IPS-18c (cell line): ENCODE results near the gene CEP72.
A peak's percentile ranks its signal among the peaks of the same experiment; 100 is the strongest.

ENCODE experiments used
- H3K4me3 ChIP-seq: 2 replicates; pipeline ENCODE4 v1.7.0; 2013; ENCODE audit warnings: low read depth, mild to moderate bottlenecking, low read length, moderate library complexity; ENCODE audit not compliant: insufficient read depth
- H3K9me3 ChIP-seq: one replicate; pipeline ENCODE4 v1.6.1; 2013; ENCODE audit warnings: mild to moderate bottlenecking, low read length, moderate library complexity; ENCODE audit not compliant: control insufficient read depth, insufficient read depth

Gene CEP72, protein sequence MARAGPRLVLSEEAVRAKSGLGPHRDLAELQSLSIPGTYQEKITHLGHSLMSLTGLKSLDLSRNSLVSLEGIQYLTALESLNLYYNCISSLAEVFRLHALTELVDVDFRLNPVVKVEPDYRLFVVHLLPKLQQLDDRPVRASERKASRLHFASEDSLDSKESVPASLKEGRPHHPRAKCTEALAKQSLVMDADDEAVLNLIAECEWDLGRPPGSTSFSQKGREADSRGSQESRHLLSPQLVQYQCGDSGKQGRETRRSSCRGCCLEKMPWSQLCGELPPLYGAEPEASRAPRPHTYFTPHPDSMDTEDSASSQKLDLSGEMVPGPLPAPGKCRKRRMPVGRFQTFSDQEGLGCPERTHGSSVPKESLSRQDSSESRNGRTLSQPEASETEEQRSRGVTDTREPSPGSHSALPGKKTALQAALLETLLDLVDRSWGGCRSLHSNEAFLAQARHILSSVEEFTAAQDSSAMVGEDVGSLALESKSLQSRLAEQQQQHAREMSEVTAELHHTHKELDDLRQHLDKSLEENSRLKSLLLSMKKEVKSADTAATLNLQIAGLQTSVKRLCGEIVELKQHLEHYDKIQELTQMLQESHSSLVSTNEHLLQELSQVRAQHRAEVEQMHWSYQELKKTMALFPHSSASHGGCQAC

DNA sequence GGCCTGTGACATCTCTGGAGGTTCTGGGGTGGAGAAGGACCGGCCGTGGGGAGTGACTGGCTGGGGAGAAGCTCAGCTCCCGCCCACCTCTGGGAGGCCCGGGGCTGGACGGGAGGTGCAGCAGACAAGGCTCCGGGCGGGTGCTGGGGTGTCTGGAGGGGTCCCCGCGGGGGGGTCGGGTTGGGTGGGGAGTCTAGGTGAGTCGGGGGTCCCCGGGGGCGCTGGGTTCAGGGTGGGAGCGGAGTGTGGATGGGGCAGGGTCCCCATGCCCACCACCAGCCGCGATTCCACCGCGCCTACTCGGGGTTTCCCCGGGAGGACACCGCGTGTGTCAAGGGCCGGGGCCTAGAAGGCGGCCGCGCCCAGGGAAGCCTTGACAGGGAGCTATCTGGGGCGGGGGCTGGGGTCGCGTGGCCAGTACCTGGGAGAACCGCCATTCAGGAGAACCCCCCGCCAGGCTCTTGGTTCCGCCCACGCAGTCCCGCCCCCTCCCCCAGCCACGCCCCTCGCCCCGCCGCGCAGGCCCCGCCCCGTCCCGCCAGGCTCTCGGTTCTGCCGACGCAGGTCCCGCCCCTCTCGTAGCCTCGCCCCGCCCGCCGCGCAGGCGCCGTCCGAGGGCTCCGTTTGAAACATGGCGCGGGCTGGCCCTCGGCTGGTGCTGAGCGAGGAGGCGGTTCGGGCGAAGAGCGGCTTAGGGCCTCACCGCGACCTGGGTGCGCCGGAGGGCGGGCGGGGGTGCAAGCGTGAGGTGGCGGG, at the start of gene CEP72:
CEP72 (plus strand) TSS at position 610 of the 756 bp plus-strand sequence; CDS start at position 632, 22 bp downstream.
- peak within 1 kb of the TSS; percentile 74 for H3K4me3 ChIP-seq
- H3K9me3 ChIP-seq: no peaks in the 10 kb centered on the region

DNA sequence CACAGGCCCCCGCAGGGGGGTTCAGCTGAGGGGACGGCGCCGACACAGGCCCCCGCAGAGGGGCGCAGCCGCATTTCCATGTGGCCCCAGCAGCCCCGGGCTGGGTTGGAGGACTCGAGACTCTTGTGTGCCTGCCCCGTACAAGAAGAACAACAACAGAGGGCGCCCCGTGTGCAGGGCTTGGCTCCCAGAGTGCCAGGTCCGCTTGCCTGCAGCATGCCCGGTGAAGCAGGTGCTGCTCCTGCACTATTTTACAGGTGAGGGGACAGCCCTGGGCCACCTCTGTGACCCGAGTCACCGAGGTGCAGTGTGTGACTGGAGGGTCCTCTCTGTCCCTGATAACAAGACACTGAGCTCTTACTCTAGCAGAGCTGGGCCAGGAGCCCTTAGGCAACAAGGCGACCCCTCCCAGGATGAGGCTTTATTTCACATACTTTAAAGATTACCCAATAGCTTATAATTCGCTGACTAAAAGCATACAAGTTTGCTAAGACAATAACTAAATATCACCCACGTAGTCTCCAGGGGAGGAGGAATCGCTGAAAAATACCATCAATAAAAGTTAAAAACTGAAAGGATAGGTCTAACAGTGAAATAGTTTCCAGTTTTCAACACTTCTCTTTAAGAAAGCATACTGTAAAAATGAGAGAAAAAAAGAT, 46.2 kb upstream of the CEP72 start:
- Histone ChIP-seq H3K4me3 (no peak overlapping the region), H3K9me3 (peaks cover 2% of the 10 kb centered on the region)

DNA sequence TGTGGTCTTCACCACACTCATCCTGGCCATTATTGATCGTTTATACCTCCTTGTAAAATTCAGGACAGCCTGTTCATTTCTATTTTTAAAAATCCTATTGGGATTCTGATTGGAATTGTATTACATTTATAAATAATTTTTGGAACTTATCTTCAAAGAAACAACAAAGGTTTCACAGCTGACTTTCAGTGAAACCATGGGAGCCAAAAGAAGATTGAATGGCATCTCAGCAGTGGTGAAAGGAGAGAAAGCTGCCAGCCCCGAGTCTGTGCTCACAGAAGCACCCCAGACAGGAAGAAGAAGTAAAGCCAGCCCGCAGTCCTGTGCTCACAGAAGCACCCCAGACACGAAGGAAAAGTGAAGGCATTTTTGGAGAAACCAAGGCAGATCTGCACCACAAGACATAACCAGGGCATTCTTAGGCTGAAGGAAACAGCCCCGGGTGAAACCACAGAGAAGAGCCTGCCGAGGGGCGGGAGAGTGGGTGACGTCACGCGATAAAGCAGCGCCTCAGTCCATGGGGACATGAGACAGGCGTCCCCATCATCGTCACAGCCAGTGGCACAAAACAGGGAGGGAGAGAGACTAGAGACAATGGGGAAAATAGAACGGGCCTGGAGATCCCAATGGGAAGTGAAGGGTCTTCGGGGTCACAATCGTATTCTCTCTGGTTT, 45.4 kb upstream of the CEP72 start:
- H3K4me3 ChIP-seq: no peak overlapping the region
- H3K9me3 ChIP-seq: peaks cover 2% of the 10 kb centered on the region

DNA sequence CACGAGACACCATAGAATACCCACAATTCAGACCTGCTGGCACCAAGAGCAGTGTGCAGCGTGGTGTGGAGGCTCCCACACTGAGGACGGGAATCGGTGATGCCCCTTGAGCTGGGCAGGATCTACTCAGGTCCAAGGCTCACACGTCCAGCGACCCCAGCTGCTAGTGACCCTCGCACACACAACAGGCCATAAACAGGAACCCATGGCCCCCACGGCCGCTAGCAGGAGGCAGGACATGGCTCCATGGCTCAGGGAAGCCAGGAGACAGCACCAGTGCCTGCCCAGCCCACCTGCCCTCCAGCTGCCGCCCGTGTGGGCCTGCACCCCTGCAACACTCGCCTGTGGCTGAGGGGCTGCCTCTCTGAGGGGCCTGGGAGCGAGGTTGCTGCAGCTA, 44.5 kb upstream of the CEP72 start:
- Histone ChIP-seq H3K4me3 (no peak overlapping the region), H3K9me3 (peaks cover 2% of the 10 kb centered on the region)

DNA sequence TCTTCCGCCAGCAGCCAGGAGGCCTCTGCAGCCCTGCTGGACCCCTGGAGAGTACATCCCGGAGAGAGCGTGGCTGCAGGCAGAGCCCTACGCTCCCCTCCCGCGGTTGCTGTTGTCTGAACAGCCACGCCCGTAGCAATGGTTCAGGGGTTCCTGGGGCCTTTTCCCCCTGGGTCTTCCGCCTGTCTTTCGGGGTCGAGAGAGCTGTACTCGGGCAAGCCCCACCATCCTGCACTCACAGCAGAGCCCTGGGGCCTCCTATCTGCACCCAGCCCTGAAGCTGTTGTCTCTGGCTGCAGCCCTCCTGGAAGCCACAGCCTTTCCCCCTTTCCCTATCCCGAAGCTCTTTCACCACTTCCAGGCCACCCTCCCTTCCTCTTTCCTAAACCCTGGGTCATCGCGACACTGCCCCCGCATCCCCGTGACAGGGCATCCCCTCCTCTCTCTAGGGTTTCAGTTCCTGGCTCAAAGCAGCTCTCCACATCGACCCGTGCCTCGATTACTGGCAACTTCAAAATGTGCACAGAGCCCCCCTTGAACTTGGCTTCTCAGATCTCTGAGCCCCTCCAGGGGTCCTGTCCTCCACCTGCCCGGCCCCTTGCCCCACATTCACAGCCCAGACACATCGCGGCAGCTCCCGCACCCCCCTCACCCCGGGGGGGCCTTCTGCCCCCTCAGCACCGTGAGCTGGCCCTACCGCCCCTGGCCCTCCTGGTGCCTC, 43.9 kb upstream of the CEP72 start:
- no peak overlapping the region for H3K4me3 ChIP-seq
- peaks cover 2% of the 10 kb centered on the region for H3K9me3 ChIP-seq

DNA sequence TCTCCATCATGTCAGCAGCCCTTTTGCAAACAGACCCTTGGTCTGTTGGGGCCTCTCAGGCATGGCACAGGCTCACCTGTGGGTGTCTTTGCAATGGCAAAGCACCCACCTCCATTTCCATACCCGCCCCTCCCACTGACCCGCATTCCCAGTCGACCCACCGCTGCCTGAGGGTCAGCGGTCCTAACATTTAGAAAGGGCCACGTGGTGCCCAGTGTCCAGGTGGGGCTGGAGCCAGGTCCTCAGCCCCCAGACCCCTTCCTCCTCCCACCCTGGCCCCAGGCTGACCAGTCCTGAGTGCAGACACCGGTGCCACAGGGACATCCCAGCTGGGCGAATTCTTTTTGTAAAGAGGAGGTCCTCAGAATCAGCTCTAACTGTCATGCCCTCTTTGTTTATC, 43.3 kb upstream of the CEP72 start:
- peaks cover 2% of the 10 kb centered on the region for H3K9me3 ChIP-seq
- H3K4me3 ChIP-seq: no peak overlapping the region

DNA sequence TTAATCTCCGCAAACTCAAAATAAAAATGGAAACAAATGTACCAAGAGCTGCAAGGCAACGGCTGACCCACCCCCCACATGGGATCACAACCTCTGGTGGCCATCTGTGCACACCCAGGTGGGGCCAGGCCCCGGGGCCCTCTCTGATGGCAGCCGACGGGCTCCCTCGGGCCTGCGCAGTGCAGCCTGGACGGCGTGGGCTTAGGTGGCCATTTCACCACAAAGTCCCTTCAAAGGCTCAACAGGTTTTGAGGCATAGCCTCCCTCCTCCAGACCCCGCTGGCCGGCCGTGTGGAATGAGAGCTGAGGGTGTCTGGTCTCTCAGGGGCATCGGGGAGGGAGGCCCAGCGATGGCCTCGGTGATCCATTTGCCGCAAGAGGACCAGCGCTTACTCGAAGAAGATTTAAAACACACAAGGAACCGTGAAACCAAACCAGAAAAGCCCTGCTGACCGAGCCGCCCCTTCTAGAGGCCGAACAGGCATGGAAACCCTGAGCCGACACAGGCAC, 42.7 kb upstream of the CEP72 start:
- Histone ChIP-seq H3K4me3 (no peak overlapping the region), H3K9me3 (peaks cover 2% of the 10 kb centered on the region)

DNA sequence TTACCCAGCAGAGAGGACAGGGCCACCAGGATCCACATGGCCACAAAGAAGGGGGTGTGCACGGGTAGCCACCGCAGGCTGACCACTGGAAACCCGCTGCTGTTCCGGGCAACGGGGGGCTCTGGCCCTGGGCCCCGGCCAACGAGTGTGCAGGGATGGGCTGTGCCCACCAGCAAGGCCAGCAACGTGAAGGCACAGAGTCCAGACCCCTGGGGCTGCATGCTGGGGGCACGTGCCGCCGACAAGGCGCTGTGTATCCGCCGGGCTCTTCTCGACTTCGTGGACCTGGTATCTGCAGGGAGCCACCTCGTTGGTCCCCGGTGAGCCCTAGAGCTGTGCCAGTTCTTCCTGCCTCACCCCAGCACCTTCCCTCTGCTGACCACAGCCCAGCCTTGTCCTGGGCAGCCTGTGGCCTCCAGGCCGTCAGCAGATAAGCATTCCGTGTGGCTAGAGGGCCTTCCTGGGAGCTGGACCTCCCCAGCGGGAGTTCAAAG, 42.2 kb upstream of the CEP72 start:
- H3K9me3 ChIP-seq: peaks cover 2% of the 10 kb centered on the region
- H3K4me3 ChIP-seq: no peak overlapping the region

DNA sequence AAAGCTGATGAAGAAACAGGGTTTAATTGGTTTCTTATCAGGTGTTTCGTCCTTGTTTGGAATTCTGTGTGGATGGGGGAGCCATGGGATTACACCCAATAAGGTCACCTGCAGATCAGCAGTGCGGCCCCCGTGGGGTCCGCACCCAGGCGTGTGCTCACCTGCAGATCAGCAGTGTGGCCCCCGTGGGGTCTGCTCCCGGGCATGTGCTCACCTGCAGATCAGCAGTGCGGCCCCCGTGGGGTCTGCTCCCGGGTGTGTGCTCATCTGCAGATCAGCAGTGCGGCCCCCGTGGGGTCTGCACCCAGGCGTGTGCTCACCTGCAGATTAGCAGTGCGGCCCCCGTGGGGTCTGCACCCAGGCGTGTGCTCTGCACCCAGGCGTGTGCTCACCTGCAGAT, 41.7 kb upstream of the CEP72 start:
- peaks cover 2% of the 10 kb centered on the region for H3K9me3 ChIP-seq

DNA sequence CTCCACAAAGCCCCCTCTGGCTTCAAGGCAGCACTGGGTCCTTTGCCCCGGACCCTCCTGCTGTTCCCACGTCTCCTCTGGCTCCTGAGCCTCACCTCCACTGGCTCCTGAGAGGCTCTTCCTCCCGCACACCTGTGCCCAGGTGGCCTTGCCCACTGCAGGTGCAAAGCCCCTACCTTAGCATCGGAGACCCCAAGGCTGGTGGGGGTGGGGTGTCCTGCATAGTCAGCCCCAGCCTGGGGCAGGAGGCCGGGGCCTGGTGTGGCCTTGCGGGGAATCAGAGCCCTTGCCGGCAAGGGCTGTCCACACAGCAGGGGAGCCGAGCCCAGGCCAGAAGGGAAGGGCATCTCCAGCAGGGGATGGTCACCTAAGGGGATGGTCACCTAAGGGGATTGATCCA, 41.3 kb upstream of the CEP72 start:
- no peak overlapping the region for H3K4me3 ChIP-seq

More for the DNA sequence above, 41.7 kb upstream of the CEP72 start:
- H3K4me3 ChIP-seq: no peak overlapping the region

DNA sequence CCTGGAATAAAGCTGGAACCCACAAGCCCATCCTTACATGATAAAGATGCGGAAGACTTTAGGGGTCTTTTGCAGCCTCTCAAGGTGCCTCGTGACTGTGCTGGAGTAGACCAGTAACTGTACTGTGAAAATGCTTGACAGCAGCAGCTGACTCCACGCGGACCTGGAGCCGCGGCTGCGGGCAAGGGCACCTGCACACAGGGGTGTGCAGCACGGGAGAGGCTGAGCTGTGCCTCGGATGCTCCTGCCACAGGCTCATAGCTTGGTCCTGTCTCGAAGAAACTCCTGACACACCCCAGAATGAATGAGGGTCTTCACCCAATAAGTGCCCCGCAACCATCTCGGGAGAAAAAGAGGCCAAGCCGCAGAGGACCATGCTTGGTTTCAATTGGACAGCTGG, 40.3 kb upstream of the CEP72 start:
- Histone ChIP-seq H3K9me3 (no peaks in the 10 kb centered on the region), H3K4me3 (no peak overlapping the region)

More for the DNA sequence above, 41.3 kb upstream of the CEP72 start:
- H3K9me3 ChIP-seq: peaks cover under 1% of the 10 kb centered on the region

DNA sequence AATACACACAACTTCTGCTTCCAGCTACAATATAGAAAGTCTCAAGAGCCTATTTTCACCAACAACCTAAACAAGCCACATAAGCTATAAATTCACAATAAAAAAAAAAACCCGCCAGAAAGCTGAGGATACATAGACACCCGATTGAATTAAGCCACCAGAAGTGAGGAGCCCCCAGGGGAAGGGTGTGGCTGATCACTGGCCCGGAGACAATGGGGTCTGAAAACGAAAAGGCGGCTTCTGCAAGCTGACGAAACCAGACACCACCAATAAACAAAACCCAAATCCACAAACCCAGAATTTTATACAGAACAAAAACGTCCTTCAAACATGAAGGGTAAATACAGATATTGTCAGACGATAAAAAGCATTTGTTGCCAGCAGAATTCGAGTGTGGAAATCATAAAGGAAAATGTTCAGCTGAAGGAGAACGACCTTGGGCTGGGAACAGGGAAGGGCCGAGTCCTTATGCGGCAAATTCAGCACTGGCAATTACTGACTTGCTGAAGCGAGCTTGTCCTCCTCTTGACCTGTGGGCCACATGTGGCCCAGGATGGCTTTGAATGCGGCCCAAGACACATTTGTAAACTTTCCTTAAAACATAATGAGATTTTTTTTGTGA, 39.6 kb upstream of the CEP72 start:
- Histone ChIP-seq H3K9me3 (no peaks in the 10 kb centered on the region), H3K4me3 (no peak overlapping the region)

DNA sequence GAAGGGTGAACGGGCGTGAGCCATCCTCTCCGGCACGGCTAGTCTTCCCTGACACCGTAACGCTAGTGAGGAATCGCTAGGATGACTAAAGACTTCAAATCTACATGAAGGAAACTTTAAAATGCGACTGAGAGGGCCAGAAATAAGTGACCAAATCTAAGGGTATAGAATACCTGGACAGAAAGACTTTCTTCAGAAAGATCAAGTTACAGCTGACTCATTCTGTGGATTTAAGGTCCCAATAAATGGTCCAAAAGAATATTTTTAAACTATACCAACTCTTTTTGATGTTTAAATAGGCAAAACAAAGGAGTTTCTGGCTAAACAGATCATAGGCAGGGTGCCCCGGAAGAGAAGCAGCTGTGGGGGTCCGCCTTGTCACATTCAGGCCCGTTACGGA, 38.9 kb upstream of the CEP72 start:
- no peaks in the 10 kb centered on the region for H3K9me3 ChIP-seq
- H3K4me3 ChIP-seq: no peak overlapping the region

DNA sequence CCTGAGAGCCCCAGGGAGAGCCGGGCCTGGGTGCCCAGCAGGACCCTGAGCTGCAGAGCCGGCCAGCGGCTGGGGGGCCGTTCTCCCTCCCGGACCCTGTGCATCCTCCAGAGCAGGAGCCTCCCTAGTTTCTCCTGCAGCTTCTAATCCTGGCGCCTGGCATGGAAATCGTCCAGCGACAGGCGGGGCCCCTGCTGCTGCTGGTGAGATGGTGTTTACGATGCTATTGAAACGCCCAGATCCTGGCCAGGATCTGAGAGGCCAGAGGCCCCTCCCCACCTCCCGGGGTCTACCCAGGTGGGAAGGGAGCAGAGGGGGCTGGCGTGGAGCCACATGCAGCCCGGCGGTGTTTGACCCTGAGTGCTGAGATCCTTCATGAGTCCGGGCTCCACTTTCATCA, 38.2 kb upstream of the CEP72 start:
- no peak overlapping the region for H3K4me3 ChIP-seq
- no peaks in the 10 kb centered on the region for H3K9me3 ChIP-seq

DNA sequence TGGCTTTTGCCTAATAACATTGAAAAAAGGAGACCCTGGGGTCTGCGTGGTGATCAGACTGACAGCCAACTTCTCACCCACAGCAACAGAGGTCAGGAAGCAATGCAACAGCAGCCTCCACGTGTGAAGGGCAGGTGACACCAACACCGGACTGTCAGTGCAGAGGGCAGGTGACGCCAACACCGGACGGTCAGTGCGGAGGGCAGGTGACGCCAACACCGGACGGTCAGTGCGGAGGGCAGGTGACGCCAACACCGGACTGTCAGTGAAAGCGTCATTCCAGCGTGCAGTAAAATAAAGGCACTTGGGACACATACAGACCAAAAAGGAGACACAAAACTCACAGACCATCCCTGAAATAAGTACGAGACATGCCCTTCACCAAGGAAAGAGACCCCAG, 37.2 kb upstream of the CEP72 start:
- no peak overlapping the region for H3K4me3 ChIP-seq
- no peaks in the 10 kb centered on the region for H3K9me3 ChIP-seq

DNA sequence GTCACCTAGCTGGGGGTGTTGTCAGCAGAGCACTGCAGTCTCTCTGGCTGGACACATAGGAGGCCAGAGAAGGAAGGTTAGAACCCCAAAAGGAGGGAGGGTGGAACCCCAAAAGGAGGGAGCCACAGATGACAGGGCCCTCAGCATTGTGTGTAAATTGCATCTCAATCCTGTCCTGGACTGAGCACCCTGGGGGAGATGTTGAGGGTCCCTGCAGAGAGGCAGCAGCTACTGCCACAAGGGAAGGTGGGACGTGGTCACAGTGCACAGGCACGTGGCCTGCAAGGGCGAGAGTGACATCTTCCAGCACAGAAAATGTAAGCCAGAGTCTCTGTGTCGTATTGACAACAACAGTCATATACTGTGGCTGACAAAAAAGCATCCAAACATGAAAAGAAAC, 36.5 kb upstream of the CEP72 start:
- H3K9me3 ChIP-seq: no peaks in the 10 kb centered on the region
- no peak overlapping the region for H3K4me3 ChIP-seq
